HTERT RPE-1 (cell line): Measurements from ENCODE around the gene SLC13A3.

Experiments
- in situ Hi-C: fragments of 300-500 bp; cut with MboI; formaldehyde crosslinking; loops from 4 replicates; pipeline ENCODE4 v1.14.3; 2020; ENCODE audit warnings: low sequenced_read_pairs

The SLC13A3 gene

DNA sequence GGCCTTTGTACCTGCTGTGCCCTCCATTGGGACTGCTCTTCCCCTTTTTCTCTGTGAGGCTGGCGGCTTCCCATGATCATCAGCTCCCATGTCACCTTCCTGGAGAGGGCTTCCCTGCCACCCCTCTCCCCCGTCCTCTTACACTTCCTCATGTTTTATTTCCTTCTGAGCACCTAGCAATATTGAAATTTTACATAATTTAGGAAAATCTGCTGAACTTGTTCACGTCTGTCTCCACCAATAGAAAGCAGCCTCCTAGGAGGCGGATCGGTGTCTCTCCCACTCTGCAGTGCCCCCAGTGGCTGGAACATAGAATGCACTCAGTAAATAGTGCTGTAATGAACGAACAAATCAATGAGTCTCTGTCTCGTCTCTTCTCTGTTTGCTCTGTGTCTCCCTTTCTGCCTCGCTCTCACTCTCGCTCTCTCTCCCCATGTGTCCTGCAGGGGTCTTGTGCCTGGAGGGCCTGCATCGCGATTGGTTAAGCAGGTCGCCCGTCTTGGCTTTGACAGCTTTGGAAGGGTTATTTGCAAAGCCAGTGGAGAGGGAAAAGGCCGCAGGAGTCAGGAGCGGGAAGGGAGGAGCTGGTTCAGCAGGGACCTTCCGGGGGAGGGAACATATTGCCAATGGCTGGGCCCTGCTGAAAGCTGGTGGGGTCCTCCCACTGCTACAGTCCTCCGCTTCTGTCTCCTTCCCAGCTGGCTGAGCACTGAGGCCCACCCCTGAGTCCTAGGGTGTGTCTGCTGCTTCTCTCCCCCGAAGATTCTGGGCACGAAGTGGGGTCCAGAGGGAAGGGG lies 88.7 kb downstream of the SLC13A3 start:
- in situ Hi-C loops, result no loop called here

DNA sequence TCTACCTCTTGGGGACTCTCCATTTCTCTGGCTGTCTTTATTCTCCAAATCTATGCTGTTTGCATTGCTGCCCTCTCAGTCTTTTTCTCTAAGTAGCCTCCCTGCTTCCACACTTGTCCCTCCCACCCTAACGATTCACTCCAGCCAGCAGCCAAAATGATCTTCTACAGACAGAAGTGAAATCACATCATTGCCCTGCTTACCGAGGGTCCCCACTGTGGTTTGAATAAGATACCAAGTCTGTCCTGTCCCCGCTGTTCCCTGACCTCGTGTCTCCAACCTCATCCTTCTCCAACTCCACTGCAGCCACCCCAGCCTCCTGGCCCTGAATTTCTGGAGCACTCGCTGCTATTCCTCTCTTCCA lies 89.3 kb downstream of the SLC13A3 start:
- in situ Hi-C loops, result no loop called here

- in situ Hi-C loops, result no loop called here
Observed at GRCh38 chr20:46559685-46560440, 91.4 kb downstream of the SLC13A3 start.

DNA sequence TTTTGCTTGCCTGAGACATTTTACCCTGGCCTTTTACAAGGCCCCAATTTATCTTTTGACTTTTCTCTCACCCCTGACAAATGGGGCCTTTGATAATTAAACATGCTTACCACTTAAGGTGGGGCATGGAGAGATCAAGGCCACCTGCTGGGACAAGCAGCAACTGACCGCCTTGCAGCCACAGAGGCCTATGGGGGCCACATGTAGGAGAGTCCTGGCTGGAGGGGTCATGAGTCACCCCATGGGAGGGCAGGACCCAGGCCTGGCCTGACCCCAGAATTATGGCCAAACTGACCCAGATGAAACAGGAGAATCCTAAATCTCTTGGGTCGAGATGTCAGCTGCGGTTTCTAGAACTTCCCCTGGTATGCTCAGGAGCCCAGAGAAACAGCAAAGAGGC lies 92.3 kb downstream of the SLC13A3 start:
- in situ Hi-C loops, result no loop called here

- in situ Hi-C loops, result no loop called here
Observed at GRCh38 chr20:46558511-46558959, 92.7 kb downstream of the SLC13A3 start.

DNA sequence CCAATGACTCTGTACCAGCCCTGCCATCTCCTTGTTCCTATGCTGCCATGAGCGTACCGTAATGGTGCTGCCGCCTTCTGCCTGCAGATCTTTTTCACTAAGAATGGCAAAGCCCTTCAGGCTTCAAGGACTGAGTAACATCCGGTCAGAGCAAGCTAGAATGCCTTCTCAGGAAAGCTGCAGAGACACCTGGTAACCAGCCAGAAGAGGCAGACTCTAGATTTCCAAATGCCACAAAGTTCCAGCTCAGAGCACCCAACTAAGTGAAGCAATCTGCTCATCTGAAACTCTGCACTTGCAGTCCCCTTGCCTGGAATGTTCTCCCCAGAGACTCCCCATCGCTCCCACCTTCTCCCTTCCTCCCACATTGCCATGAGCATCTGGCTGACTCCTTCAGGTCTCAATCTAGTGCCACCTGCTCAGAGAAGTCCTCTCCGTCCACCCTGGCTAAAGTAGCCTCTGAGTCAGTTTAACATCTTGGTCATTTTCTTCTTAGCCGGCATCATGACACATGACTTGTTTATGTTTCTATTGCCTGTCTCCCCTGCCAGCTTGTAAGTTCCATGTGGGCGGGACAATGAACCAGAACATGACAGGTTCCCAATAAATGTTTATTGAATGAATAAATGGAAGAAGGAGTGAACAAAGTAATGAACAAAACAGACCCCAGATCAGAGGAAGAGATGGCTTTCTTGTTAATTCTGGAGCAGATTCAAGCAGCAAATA lies 93.9 kb downstream of the SLC13A3 start:
- in situ Hi-C loops, result no loop called here

DNA sequence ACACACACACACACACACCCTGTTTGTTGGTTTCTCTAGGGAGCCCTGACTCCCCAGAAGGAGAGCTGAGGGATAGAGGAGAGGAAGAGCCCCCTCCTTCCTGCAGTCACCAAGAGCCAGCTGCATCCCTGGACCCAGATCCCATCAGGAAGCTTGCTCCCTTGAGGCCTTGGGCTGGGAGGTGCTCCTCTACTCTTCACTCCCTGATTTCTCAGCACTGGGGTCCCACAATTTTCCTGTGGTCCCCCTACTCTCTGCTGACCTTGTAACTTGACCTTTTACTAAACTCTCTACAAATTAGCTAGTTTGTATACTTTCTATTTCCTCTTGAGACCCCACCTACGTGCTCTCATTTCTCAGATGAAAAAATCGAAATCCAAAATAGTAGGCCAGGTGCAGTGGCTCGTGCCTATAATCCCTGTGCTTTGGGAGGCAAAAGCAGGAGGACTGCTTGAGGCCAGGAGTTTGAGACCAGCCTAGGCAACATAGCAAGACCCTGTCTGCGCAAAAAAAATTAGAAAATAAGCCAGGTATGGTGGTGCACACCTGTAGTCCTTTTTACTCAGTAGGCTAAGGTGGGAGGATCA lies 95.8 kb downstream of the SLC13A3 start:
- in situ Hi-C loops, result no loop called here

GRCh38 chr20:46554828-46555227 lies 96.4 kb downstream of the SLC13A3 start:
- in situ Hi-C loops, result no loop called here

- in situ Hi-C loops, result no loop called here
Observed at GRCh38 chr20:46553926-46554325, 97.3 kb downstream of the SLC13A3 start.

DNA sequence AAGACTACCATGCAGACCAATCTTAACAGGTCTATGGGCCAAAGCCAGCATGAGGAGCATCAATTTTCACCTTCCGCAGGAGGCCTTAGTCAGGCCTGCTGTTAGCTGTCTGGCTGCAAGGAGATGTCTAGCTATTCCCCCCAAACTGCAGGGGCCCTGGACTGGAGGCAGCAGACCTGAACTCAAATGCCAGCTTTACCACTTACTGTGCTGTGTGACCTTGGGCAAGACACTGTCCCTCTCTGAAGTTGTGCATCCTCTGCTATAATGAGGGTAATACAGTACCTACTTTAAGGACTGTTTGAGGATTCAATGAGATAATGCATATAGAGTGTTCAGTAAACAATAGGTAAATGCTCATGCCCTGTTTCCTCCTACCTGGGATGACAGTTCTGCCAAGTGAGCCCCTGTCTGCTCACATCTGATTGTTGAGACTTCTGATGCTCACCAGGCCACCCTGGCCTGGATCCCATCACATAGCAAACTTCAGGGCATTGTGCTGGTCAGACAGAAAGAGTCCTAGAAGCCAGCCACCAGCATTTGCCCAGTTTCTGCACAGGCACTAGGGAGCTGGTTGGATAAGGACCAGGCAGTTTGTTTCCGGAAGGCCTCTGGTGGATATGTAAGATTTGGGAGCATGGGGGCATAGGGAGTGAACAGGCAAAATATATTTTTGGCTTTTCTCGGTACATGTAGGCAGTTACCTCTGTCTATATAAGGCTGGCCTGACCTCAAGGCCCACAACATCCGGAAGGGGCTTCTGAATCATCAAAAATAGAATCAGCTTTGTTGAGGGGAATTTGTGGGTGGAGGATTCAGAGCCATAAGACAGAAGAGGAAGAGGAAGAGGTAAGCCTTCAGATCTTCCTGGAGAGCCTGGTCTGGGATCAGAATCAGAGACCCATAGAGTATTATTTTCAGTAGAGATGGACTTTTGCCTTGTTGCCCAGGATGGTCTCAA lies 98.5 kb downstream of the SLC13A3 start:
- in situ Hi-C loops, result no loop called here

GRCh38 chr20:46551522-46552381 lies 99.5 kb downstream of the SLC13A3 start:
- in situ Hi-C loops, result no loop called here

DNA sequence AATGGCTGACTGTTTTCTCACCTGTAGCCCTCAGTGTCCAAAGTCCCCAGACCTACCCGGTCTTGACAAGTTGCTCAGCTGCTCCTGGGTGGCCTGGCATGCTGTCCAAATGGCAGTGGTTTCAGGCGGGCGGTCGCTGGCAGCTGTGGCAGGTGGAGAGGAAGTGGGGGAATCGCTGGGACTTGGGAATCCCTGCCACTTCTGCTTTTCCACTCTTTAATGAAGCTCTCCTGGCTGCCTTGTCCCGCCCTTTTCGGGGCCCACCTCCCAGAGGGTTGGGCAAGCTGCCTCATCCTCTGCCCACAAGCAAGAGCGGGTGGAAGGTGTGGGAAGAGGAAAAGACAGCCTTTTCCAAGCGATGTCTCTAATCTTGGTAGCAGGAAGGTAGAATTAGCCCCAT lies 100.8 kb downstream of the SLC13A3 start, which contains the start of gene OCSTAMP:
TSS of gene OCSTAMP (minus strand) at position 194 of the 400 bp plus-strand sequence. CDS start at position 100, 94 bp downstream.
- in situ Hi-C loops, result no loop called here

GRCh38 chr20:46549188-46549972 lies 101.9 kb downstream of the SLC13A3 start:
- in situ Hi-C loops, result no loop called here

GRCh38 chr20:46548688-46549087 lies 102.6 kb downstream of the SLC13A3 start:
- in situ Hi-C loops, result no loop called here

- in situ Hi-C loops, result no loop called here
Observed at GRCh38 chr20:46547995-46548394, 103.3 kb downstream of the SLC13A3 start.

DNA sequence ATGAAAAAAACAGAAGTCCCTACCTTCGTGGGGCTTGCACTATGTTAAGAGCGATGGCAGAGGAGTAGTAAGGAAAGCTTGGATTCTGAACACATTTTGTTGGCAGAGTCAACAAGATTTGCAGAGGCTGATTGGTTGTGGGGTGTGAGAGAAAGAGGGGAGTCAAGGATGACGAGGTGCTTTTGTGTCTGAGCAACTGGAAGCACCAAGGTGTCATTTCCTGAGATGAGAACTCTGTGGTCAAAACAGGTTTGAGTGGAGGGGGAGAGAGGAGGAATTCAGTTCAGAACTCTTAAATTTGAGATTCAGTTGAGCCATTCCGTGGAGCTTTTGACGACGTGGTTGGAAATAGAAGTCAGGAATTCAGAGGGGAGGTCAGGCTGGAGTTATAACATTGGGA lies 104.3 kb downstream of the SLC13A3 start:
- in situ Hi-C loops, result no loop called here

DNA sequence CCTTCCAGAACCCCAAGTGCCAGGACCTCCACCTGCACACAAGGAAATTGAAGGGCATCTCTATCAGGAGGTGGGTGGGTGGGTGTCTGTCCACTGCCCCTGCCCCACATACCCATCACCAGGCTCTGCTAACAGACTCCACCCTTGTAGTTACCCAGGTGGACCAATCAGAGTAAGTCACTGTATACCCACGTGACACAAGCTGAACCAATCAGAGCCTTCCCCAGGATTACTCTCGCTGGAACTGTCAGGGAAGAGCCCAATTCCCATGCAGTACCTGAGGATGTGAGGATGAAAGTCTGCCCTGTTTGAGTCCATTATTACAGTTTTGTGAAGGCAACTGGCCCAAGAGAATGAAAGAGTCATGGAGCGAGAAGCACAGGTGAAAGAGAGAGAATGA lies 105.0 kb downstream of the SLC13A3 start:
- in situ Hi-C loops, result no loop called here

DNA sequence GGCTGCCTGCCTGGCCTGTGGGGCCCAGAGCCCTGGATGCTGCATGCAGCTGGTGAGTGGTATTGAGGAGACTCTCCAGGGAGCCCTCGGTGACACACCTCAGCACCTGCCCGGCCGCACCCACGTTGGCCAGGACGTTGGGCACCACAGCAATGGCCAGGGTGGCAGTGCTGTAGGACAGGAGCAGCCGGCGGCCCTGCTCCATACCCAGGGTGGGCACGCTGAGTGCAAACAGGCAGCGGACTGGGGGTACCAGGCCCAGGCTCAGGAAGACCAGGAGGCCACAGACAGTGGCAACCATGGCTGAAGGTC lies 105.5 kb downstream of the SLC13A3 start:
- in situ Hi-C loops, result no loop called here
